SKM-1 (cell line): Measurements from ENCODE around the gene TMEM208.

Source experiments
- DNase-seq: peaks from one replicate; lab custom pipeline; 2025; ENCODE audit not compliant: unreplicated experiment; lab: John Stamatoyannopoulos, UW

Gene TMEM208

DNA sequence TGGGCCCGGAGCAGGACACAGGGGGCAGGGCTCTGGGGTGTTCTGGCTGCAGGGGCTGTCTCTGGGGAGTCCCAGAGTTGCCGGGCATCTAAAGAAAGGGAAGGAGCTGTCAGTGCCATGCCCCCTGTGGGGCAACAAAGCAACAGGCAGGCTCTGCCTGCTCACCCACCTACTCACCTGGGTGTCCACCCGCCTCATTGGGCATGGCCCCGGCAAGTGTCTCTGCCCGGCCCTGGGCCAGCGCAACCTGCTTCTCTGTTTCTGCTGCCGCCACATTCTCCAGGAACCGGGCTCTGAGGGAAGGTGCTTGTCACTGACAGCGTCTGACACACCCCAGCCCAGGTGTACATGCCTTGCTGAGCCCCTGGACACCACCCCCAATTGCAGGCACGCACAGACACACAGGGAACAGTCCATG lies 7.3 kb downstream of the TMEM208 start:
- no peak for DNase-seq

DNA sequence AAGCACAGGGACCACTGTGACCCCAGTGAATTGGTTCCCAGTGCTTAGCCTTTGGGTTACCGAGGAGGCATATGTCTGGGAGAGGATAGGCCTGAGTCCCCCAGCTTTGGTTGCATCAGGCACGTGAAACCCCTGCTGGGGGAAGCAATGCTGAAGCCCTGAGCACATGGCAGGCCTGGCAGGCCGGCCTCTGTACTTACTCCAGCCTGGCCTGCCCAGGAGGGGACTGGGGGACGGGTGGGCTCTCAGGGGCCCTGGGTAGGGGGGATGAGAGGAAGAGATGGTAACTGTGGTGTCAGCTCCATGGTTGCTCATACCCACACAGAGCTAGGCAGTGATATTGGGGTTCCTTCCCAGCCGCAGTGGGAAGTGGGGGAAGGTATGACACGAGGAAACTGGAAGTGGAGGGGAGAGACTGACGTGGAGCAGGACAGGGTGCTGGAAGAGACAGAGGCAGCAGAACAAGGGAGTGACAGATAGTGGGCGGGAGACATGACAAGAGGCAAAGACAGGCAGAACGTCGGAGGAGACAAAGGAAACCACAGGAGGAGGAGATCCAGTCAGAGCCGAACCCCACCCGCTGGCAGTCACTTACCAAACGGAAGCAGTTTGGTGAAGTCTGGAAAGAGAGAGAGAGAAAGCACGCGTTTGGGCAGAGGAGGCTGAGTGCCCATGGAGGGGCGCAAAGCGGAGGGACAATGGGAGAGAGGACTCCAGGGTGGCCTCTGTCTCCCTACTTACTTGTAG lies 9.1 kb downstream of the TMEM208 start:
- DNase-seq: no peak

DNA sequence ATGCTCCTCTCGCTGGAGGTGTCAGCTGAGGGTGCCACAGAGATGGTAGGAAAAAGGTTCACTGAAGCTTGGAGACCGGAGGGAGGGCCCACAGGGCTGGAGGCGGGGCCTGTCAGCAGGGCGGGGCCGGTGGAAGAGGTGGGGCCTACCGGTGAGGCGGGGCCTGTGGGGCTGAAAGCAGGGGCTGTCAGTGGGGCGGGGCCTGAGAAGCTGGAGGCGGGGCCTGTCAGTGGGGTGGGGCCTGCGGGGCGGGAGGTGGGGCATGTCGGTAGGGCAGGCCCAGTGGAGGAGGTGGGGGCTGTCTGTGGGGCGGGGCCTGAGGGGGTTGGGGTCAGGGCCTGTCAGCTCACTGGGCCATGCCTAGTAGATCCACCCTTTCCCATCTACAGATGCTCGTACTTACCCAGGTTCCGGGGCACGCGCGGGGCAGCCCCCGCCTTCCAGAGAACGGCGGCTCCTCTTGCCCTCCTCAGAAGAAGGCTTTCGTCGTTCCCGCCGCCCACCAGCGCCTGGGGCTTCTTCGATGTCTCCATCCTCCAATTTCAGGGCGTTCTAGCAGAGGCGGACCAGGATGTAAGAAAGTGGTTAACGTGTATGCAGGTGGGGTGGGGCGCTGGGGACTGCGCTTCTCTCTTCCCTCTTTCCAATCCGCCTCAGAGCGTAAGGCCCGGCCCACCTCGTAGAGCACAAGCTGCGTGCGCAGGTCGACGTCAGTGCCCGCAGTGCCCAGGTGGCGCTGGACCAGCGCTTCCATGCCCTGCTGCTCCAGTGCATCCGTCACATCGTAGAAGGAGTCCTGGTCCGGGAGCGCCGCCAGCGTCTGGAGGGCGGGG lies 9.8 kb downstream of the TMEM208 start:
- DNase-seq: no peak

DNA sequence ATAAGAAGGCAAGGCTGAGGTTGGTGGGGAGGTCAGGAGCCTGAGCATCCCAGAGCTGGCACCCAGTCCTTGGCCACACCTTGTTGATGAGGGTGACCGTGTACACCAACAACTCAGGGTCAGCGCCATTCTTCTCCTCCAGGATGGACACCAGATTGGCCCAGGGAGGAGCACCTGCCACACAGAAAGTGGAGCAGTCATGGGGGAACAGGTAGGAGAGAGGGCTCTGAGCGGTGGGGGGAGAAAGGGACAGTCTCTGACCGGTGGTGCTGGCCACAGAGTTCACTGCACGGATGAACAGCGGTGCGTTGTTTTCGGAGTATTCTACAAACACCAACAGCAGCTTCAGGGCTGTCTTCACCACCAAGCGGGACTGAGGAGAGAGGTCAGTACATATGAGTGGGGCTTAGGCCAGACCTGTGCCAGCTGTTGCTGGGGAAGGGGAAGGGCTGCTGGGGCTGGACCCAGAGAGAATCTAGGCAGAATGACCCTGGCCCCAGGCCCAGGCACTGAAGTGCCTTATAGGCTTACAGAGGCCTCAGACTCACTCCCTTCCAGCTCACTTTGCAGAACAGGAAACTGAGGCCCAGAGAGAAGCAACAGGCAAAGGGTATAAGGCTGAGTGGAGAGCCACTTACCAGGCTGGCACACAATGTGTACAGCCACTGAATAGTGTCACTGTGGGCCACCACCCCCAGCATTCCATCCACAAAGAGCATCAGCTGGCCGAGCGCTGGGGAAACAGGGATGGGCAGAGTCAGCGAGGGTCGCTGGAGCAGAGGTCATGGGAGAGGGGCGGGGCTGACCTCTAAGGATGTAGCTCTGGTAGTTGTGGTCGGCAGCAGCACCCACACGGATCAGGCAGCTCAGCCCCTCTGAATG lies 10.7 kb downstream of the TMEM208 start:
- no peak for DNase-seq

DNA sequence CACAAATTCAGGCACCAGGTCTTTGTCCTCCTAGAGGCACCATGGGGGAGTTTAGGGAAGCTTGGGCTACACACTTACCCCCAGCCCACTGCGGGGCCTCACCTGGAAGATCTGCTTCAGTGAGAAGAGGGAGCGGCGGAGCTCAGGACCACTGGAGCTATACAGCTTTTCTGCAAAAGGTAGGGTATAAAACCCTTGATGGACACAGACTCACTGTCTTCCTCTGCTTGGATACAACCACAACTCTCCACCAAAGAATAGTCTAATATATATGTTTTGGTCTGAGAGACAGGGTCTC lies 11.3 kb downstream of the TMEM208 start:
- DNase-seq: no peak

DNA sequence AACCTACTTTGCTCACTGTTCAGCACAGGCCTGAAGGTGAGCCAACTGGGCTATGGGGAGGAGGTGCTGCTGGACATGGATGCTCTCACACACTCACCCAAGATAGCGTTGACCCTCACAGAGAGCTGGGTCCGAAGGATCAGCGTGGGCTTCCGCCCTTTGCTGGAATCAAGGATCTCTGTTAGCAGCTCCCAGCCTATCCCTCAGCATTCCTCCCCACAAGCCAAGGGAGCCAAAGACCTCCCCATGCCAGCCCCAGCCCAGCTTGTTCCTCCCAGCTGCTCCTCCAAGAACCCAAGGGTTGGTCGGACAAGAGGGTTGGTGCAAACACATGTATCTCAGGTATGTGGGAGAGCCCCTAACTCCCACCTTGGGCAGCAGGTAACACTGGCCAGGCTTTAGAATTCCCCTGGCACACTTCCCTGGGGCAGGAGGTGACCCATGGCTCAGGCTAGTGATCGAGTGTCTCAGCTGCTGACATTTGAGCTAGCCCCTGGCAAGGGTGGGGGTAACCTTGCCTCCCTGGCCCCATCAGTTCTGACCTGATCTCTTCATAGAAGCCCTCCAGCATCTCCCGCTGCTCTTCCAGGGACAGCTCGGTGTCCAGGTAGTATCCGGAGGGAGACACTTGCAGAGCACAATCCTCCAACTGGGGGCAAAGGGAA lies 12.0 kb downstream of the TMEM208 start:
- no peak for DNase-seq

DNA sequence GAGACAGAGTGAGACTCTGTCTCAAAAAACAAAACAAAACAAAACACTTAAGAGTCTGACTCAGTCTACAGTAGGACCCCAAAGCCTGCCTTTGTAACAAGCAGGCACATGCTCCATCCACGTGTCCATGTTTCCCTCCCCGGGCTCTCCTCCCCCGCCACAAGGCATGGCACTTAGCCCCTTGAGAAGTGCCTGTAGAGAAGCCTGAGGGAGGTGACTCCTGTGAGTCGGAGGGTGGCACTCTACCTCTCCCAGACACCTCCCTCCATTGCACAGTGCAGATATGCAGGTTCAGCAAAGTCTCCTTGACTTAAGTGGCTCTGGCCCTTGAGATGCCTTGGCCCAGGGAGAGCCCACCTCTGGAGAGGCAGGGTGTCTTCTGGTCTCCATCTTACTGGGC lies 13.6 kb downstream of the TMEM208 start:
- no peak for DNase-seq

DNA sequence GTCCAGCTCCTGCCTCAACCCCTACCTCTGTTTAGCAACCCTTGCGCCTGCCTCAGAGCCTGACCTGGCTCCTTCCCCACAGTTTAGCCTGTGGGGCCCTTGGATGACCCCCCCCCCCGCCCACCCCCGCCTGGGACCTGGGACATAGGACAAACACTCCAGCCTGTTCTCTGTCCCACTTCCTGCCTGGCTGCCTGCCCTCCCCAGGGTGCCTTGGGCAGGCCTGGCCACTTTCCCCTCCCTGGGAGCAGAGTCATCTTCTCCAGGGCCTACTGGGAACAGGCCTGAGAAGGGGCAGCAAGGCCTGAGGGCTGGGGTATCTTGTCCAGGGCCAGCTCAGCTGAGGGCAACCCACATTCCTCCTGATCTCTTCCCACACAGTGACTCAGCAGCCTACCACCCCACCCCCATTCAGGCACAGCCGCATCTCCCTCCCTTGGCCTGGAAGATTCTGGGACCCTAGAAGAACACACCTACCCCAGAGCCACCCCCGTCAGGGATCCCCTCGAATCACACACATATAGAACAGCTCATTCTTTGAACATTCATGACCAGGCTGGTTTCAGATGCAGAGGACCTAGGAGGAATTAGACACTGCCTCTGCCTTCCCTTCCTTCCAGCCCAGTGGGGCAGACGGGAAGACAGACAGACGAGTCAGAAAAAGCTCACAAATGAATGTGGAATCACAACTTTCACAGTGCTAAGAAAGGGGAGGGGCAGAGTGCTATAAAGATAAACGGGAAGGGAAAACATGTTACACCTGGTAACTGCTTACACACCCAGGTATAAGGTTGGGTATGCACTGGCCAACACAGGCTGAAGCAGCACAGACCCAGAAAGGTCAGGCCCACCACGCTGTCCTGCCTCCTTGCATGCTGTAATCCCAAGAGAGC lies 14.3 kb downstream of the TMEM208 start:
- no peak for DNase-seq

DNA sequence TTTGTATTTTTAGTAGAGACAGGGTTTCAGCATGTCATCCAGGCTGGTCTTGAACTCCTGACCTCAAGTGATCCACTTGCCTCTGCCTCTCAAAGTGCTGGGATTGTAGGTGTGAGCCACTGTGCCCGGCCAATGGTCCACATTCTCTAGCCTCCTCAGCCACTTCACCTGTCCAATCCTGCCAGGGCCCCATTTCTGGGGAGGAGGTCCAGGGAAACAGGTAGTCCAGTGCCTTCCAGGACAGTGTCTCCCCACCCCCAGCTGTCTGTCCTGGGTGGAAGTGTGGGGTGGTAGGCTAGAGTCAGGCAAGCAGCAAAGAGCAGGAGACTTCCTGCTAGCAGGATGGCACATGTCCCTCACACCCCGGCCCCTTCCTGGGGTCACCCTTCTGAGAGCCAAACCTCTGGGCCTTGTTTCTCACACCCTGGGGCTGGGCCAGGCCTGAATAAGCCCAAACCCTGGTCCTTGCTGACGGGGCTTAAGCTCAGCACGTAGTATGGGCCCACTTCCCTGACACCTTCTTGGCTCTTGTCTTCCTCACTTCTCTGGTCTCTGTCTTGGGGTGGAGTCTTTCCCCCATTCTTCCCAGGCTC lies 15.3 kb downstream of the TMEM208 start:
- DNase-seq: no peak

DNA sequence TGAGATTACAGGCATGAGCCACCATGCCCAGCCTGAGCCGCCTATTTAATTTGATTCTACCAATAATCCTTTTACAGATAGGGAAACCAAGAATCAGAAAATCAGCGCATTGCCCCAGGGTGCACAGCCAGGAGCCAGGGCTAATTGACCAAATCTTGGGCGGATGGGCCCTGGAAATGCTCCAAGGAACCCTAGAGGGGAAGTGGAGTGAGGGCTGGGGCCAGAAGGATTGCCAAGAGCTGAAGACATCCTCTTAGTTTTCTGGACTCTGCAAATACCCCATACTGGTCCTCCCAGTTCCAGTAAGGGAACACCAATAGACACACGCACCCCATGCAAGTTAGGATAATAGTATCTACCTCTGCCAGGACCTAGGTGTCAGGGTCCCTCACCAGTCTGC lies 16.6 kb downstream of the TMEM208 start:
- no peak for DNase-seq

DNA sequence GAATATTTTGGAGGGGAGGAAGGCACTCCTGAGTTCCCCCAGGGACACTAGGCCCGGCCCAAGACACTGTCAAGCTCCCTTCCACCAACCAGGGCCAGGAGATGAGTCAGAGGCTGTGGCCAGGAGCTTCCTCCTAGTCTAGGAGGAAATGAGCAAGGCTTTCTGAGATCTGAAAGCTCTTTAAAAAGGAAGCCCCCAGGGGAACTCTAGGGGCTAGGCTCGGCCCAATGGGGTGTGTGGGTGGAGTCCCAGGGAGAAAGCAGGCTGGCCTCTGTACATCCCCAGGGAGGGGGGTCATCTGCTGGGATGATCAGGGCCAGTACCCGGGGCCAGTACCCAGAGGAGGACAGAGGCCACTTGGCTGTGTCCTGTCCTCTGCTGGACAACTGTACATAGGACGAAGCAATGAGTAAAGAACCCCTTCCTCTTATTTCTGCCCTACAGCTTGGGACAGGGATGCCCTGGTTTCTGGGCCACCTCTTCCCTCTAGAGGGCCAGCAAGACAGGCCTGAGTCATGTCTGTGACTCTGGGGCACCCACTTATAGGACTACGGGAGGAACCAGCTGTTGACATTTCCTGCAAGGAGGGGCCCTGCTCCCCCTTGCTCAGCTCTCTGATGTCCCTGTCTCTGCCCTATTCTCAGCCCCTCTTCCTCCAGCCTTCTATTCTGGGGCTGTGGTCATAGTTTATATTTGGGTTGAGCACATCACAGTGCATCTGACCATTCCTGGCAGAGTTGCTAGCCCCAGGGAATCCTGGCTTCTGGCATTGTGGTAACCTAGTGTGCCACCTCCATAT lies 17.7 kb downstream of the TMEM208 start:
- DNase-seq: peak; percentile 92

DNA sequence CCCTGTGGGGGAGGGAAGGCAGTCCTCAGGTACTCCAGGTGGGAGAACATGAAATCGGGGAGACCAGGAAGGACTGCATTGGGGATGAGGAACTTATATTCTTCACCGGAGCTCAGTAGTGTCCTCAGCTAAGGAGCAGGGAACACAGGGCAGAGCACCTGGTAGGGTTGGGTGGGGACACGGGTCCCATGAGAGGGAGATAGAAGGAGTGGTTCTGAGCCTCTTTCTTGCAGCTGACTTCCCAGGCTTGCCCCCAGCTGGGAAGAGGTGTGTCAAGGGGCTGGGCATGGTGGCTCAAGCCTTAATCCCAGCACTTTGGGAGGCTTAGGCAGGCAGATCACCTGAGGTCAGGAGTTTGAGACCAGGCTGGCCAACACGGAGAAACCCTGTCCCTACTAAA lies 18.3 kb downstream of the TMEM208 start:
- no peak for DNase-seq

DNA sequence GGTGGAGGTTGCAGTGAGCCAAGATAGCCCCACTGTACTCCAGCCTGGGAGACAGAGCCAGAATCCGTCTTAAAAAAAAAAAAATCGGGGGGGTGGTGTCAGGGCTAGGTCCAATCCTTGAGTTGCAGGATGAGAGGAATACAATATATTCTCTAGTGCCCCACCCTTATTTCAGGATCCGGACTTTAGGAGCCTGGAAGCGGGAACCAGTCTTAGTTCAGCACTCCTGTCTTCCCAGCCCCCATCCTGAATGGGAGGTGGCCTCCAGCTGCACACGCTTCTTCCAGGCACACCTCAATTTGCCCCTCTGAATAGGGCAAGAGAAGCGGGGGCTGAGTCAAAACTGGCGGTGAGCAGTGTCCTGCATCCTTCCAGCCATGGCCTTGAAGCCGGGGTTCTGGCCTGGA lies 18.7 kb downstream of the TMEM208 start:
- no peak for DNase-seq

DNA sequence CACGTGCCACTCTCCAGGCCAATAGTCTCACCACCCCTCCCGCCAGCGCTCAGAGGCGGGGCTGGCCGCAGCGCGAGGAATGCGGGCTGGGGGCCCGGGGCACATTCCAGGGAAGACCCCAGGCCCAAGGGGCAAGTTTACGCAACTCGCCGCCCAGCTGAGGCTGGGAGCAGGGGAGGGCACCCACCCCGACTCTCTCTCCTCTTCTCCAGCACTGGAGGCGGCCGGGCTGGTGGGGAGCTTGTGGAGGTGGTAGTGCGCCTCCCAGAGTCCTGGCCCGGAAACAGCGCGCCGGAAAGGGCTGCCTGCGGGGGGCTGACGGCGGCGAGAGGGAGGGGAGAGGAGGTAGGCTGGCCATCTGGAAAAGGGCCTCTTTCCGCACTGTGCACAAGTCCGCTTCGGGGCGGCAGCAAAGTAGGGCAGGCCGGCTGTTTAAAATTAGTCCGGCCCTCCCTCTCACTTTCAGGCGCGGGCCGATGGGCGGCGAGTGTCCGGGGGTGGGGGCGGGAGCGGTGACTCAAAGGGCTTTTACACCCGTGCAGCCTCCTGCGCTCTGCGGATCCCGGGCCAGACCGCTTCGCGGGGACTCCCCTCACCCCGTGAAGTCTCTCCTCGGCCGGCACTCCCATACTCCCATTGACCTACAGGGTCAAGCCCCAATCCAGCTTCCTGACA lies 19.3 kb downstream of the TMEM208 start:
- no peak for DNase-seq

DNA sequence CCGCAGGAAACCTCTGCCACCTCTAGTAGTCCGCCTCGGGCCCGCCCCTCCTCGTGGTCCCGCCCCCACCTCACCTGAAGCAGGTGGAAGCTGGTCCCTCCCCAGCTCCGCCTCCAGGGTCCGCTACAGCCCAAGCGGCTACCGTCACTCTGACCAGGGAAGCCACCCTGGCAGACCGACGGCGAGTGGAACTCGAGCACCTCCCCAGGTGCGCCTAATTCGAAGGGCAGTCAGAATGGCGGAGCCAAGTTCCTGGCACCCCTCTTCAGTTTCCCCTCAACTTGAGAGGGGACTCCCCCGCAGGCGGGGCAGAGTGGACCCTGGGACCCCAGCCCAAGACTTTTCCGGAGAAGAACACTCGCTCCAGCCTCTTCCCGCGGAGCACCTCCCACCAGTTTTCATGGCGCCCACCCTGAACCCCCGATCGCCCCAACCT lies 19.8 kb downstream of the TMEM208 start:
- no peak for DNase-seq

DNA sequence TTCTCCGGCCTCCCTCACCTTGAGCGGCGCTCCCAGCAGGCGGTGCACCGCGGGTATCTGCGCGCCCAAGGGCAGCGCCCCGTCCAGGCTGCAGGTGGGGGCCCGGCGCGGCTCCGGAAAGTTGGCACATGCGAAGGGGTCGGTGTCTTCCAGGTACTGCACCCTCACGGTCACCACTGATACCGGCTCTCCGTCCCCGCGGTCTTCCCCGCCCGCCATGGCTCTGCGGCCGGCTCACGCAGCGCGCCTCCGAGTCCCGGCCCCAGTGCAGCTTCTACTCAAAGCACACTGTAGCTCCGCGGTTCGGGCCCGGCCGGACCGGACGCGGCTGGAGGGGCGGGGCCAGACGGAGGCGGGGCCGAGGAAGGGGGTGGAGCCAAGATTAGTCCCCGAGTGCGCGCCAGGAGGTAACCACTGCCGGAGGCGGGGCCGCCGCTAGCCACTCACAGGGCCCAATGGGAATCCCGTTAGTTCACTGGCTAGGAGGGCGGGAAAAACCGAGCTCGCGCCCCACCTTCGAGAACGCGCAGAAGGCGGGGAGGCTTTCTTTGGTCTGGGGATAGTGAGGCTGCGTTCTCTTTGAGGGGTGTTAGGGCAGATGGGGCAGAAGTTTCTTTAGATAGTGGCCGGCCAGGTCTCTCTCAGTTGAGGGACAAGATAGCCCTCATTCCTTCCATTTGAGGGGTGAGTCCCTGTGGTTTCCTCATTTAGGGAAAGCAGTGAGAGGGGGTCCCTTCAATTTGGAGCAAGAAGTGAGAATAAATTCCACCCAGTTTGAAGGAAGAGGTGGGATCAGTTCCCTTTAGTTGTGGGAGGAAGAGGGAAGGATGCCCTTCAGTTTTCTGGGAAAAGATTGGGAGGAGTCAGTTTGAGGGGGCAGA lies 20.5 kb downstream of the TMEM208 start, which contains the start of gene FHOD1:
TSS of gene FHOD1 (minus strand) at position 290 of the 881 bp plus-strand sequence. CDS start at position 219, 71 bp downstream.
- peak; percentile 85 for DNase-seq

DNA sequence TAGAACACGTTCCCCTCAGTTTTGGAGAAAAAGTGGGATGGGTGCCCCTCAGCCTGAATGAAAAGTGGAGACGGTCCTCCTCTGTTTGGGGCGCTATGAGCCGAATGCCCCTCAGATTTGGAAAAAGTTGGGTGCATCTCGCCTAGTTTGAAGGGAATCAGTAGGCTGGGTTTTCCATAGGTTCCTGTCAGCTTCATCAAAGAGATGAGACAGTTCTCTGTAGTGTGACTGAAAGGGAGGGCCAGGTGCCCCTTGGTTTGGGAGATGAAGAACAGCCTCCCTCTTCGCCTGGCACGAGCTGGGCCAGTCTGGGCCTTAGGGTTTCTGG lies 21.1 kb downstream of the TMEM208 start:
- DNase-seq: no peak
